IMR-90 (cell line): ENCODE results near the gene ZNF600. TPM values are rescaled to one million over a fixed set of nuclear protein-coding genes. Genes with fewer than 3 reads are reported as not detected.

Experiments
- ATAC-seq: fragments of 200-7000 bp; cut with Tn5 transposase; 2 replicates; pipeline ENCODE4 v1.9.1; 2020; ENCODE audit warnings: low read depth, mild to moderate bottlenecking, moderate library complexity
- BruUV-seq: library from RNA; stranded (reverse); fragments of 400-500 nt; replicated peaks from 2 replicates; lab custom pipeline; 2021; lab: Mats Ljungman, UMichigan
- CTCF ChIA-PET: fragments of 300-600 bp; formaldehyde crosslinking; extraction: SDS; loops from one replicate; lab custom pipeline; 2021; ENCODE audit warnings: antibody characterized with exemption; lab: Yijun Ruan, JAX
- POLR2A ChIA-PET: fragments of 300-600 bp; sonication (Branson Sonifier 250); formaldehyde crosslinking; loops from one replicate; lab custom pipeline; 2022; ENCODE audit warnings: antibody characterized with exemption; ENCODE audit not compliant: unreplicated experiment; lab: Charles Lee
- DNase-seq: peaks from one replicate; pipeline ENCODE4 v3.0.0; 2013
- H2AFZ ChIP-seq: replicated peaks from 2 replicates; pipeline ENCODE3; 2013; ENCODE audit warnings: low read length, mild to moderate bottlenecking; ENCODE audit not compliant: poor library complexity
- H2AK5ac ChIP-seq: 2 replicates; pipeline ENCODE4 v1.6.1; 2013; ENCODE audit warnings: low read depth, low read length, inconsistent platforms
- H2AK9ac ChIP-seq: replicated peaks from 2 replicates; pipeline ENCODE3; 2013; ENCODE audit warnings: mild to moderate bottlenecking, low read depth, low read length, moderate library complexity; ENCODE audit not compliant: poor library complexity
- H2BK120ac ChIP-seq: 2 replicates; pipeline ENCODE4 v1.6.1; 2013; ENCODE audit warnings: low read depth, low read length, inconsistent platforms
- H2BK15ac ChIP-seq: 3 replicates; pipeline ENCODE4 v1.6.1; 2013; ENCODE audit warnings: low read depth, low read length, inconsistent platforms
- H2BK20ac ChIP-seq: 2 replicates; pipeline ENCODE4 v1.6.1; 2013; ENCODE audit warnings: low read depth, mild to moderate bottlenecking, inconsistent platforms, low read length, moderate library complexity
- H2BK5ac ChIP-seq: 2 replicates; pipeline ENCODE4 v1.6.1; 2013; ENCODE audit warnings: mild to moderate bottlenecking, low read depth, low read length, inconsistent platforms; ENCODE audit not compliant: poor library complexity, severe bottlenecking
- H3K14ac ChIP-seq: replicated peaks from 2 replicates; pipeline ENCODE4 v1.6.1; 2013; ENCODE audit warnings: low read depth, low read length, inconsistent platforms
- H3K18ac ChIP-seq: 2 replicates; pipeline ENCODE4 v1.6.1; 2013; ENCODE audit warnings: low read depth, low read length, control low read depth
- H3K23ac ChIP-seq: 2 replicates; pipeline ENCODE4 v1.6.1; 2013; ENCODE audit warnings: low read depth, low read length, inconsistent platforms
- H3K27ac ChIP-seq: 2 replicates; pipeline ENCODE4 v1.5.1; 2013; ENCODE audit warnings: mild to moderate bottlenecking, control low read depth, low read length; ENCODE audit not compliant: insufficient read depth
- H3K27me3 ChIP-seq: 2 replicates; pipeline ENCODE4 v1.6.1; 2013; ENCODE audit warnings: low read length; ENCODE audit not compliant: control insufficient read depth, insufficient read depth
- H3K36me3 ChIP-seq: 2 replicates; pipeline ENCODE4 v1.6.1; 2013; ENCODE audit warnings: low read length, mixed read lengths; ENCODE audit not compliant: control insufficient read depth, insufficient read depth
- H3K4ac ChIP-seq: 2 replicates; pipeline ENCODE4 v1.6.1; 2013; ENCODE audit warnings: low read depth, low read length, inconsistent platforms
- H3K4me1 ChIP-seq: 2 replicates; pipeline ENCODE4 v1.6.1; 2013; ENCODE audit warnings: low read length, mixed read lengths; ENCODE audit not compliant: control insufficient read depth, insufficient read depth
- H3K4me2 ChIP-seq: 2 replicates; pipeline ENCODE4 v1.6.1; 2013; ENCODE audit warnings: low read depth, mild to moderate bottlenecking, control low read depth, low read length, moderate library complexity
- H3K4me3 ChIP-seq: 2 replicates; pipeline ENCODE4 v1.5.1; 2013; ENCODE audit warnings: low read depth, mild to moderate bottlenecking, control low read depth, low read length, moderate library complexity; ENCODE audit not compliant: insufficient read depth
- H3K56ac ChIP-seq: 2 replicates; pipeline ENCODE4 v1.6.1; 2013; ENCODE audit warnings: low read length, inconsistent platforms; ENCODE audit not compliant: insufficient read depth; ENCODE audit errors: extremely low read depth
- H3K79me1 ChIP-seq, 2 experiments: 2 replicates each; pipeline ENCODE4 v1.6.1; 2013; ENCODE audit warnings: low read length in 2 of 2, inconsistent platforms in 1 of 2, low read depth in 1 of 2
- H3K9ac ChIP-seq: 2 replicates; pipeline ENCODE4 v1.6.1; 2013; ENCODE audit warnings: low read depth, low read length, control low read depth
- H3K9me1 ChIP-seq: 2 replicates; pipeline ENCODE4 v1.6.1; 2013; ENCODE audit warnings: low read length, inconsistent platforms; ENCODE audit not compliant: insufficient read depth
- H3K9me3 ChIP-seq: 2 replicates; pipeline ENCODE4 v1.6.1; 2013; ENCODE audit warnings: low read length; ENCODE audit not compliant: control insufficient read depth, insufficient read depth
- H4K20me1 ChIP-seq: 2 replicates; pipeline ENCODE4 v1.6.1; 2013; ENCODE audit warnings: low read length, inconsistent platforms; ENCODE audit not compliant: insufficient read depth
- H4K5ac ChIP-seq: 2 replicates; pipeline ENCODE4 v1.6.1; 2013; ENCODE audit warnings: mild to moderate bottlenecking, low read depth, low read length, control low read depth
- H4K8ac ChIP-seq, 2 experiments: 2 replicates each; pipeline ENCODE4 v1.6.1; 2013; ENCODE audit warnings: low read depth in 2 of 2, low read length in 2 of 2, control low read depth in 1 of 2, inconsistent platforms in 1 of 2
- H4K91ac ChIP-seq: 2 replicates; pipeline ENCODE4 v1.6.1; 2013; ENCODE audit warnings: low read depth, low read length, inconsistent platforms; ENCODE audit not compliant: insufficient read depth
- CEBPB ChIP-seq: IDR thresholded peaks from 2 replicates; pipeline ENCODE4 v1.6.1; 2012; ENCODE audit warnings: low read depth, low read length, improper control_type of control experiment
- CHD1 ChIP-seq: IDR thresholded peaks from 2 replicates; pipeline ENCODE4 v1.6.1; 2012; ENCODE audit warnings: low read depth, low read length, improper control_type of control experiment
- MXI1 ChIP-seq: IDR thresholded peaks from 2 replicates; pipeline ENCODE4 v1.6.1; 2012; ENCODE audit warnings: low read depth, mild to moderate bottlenecking, low read length, moderate library complexity, borderline replicate concordance
- NFE2L2 ChIP-seq: fragments of 150-350 bp; IDR thresholded peaks from 2 replicates; pipeline ENCODE4 v1.6.1; 2016; ENCODE audit warnings: low read depth, mild to moderate bottlenecking, low read length
- POLR2A ChIP-seq: IDR thresholded peaks from 2 replicates; pipeline ENCODE4 v1.6.1; 2012; ENCODE audit warnings: mild to moderate bottlenecking, low read depth, low read length
- WGBS, 2 experiments: methylation state at CpG; one replicate each; pipeline versions ENCODE4 v1.1.5 to v1.1.7; 2013; ENCODE audit warnings: missing lambda C conversion rate in 2 of 2; ENCODE audit not compliant: insufficient read length in 1 of 2; ENCODE audit errors: extremely low coverage in 2 of 2; 5-methylcytosine and 5-hydroxymethylcytosine counted together
- dilution Hi-C: fragments of 300-500 bp; cut with HindIII; formaldehyde crosslinking; loops from one replicate; pipeline ENCODE4 v1.14.3; 2018; ENCODE audit warnings: low sequenced_read_pairs; ENCODE audit not compliant: unreplicated experiment
- in situ Hi-C: fragments of 300-500 bp; cut with MboI; formaldehyde crosslinking; loops from 3 replicates; pipeline ENCODE4 v1.14.3; 2019; ENCODE audit warnings: low sequenced_read_pairs, inconsistent platforms, mixed read lengths
- intact Hi-C: fragments of 100-400 bp; cut with micrococcal nuclease; formaldehyde crosslinking; loops from 2 replicates; pipeline ENCODE4 v1.10.0; 2022
- polyA plus RNA-seq, 3 experiments: library from polyadenylated mRNA; depleted of rRNA; stranded (reverse); fragments of >200 nt; gene quantifications; 2 replicates each; pipeline ENCODE4 v1.2.3, GENCODE V29; 2012; ENCODE audit warnings: low replicate concordance in 1 of 3
- total RNA-seq: library from RNA; depleted of rRNA; stranded (reverse); fragments of >200 nt; gene quantifications from 2 replicates; pipeline ENCODE4 v1.2.3, GENCODE V29; 2012
- TF ChIP-seq, protein P1 (sequence below): conservative IDR thresholded peaks from 2 replicates; pipeline ENCODE4 v1.5.1; 2012; ENCODE audit warnings: mild to moderate bottlenecking, low read depth, low read length, improper control_type of control experiment

The ZNF600 gene
- total and polyA plus RNA-seq, 2 of the 4 experiments (the other 2 are of a cell fraction): 4.0 to 4.1 TPM

DNA sequence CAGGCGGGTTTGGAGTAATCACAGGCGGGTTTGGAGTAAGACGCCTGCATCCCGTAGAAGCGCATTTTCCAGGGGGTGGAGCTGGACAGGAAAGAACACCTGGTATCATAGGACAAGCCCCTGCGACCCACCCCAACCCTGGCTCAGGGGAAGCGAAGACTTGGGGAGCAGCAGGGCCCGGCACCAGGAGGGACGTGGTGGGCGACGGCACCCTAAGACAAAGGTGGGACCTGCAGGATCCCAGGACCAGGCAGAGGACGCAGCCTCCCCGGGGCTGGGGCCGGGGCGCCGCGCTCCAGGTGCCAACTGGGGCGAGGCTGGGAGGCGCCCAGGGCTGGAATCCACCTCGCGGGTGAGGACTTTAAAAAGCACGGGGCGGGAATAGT, 520 bp downstream of the ZNF600 start:
- H2BK15ac ChIP-seq: no peak overlapping the region
- no peaks in the 10 kb centered on the region for H3K27me3 ChIP-seq
- H3K36me3 ChIP-seq: no peaks in the 10 kb centered on the region
- TF ChIP-seq CHD1 (no peak), CEBPB (no peak), POLR2A (no peak), NFE2L2 (no peak), MXI1 (no peak)
- TF ChIP-seq, protein P1, sequence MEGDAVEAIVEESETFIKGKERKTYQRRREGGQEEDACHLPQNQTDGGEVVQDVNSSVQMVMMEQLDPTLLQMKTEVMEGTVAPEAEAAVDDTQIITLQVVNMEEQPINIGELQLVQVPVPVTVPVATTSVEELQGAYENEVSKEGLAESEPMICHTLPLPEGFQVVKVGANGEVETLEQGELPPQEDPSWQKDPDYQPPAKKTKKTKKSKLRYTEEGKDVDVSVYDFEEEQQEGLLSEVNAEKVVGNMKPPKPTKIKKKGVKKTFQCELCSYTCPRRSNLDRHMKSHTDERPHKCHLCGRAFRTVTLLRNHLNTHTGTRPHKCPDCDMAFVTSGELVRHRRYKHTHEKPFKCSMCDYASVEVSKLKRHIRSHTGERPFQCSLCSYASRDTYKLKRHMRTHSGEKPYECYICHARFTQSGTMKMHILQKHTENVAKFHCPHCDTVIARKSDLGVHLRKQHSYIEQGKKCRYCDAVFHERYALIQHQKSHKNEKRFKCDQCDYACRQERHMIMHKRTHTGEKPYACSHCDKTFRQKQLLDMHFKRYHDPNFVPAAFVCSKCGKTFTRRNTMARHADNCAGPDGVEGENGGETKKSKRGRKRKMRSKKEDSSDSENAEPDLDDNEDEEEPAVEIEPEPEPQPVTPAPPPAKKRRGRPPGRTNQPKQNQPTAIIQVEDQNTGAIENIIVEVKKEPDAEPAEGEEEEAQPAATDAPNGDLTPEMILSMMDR: no peak
- ATAC-seq: peak; percentile 12
- 0 out of 2 replicates have a peak overlapping the region, but pooled peaks have one; percentile 83 for H3K23ac ChIP-seq
- H4K91ac ChIP-seq: no peak overlapping the region; the same call in 1 of the 2 replicates
- in situ Hi-C loops (no loop called here), intact Hi-C loops (loop anchor here (5.0 kb wide), 1 partner anchor 176 kb away; the partner anchor contains the start of gene ZNF816), dilution Hi-C loops (no loop called here)
- 0 out of 2 replicates have a peak, but pooled peaks cover 1% of the 10 kb centered on the region for H3K4me1 ChIP-seq
- H2BK120ac ChIP-seq: no peak overlapping the region
- H3K4me2 ChIP-seq: peak overlapping the region; percentile 85
- no peak overlapping the region for H3K56ac ChIP-seq
- peak overlapping the region; percentile 89 for H2AK9ac ChIP-seq
- H3K27ac ChIP-seq: no peak overlapping the region
- H3K4ac ChIP-seq: no peak overlapping the region
- no peak overlapping the region for H2BK20ac ChIP-seq
- no TSS peak for BruUV-seq
- 8% methylated on average over 6 of the region's 23 CpGs; no CpG with 5 or more reads in 1 of the 2 experiments for WGBS, 2 experiments
- H2AFZ ChIP-seq: peak overlapping the region; percentile 97
- no peak overlapping the region; the same call in 1 of the 2 replicates for H2AK5ac ChIP-seq
- H4K20me1 ChIP-seq: no peaks in the 10 kb centered on the region
- no peak overlapping the region; the same call in 1 of the 2 replicates for H3K18ac ChIP-seq
- POLR2A ChIA-PET: no interaction called here
- CTCF ChIA-PET: no interaction called here
- peak overlapping the region; percentile 84 for H3K9ac ChIP-seq
- H3K79me1 ChIP-seq: no peaks in the 10 kb centered on the region; a peak in 1 of 4 replicates
- no peak overlapping the region for H3K14ac ChIP-seq
- no peak overlapping the region for H4K5ac ChIP-seq
- peak overlapping the region; percentile 86 for H3K4me3 ChIP-seq
- no peak for DNase-seq
- H3K9me1 ChIP-seq: no peaks in the 10 kb centered on the region
- peak overlapping the region; percentile 55 to 81; a peak in 3 of 4 replicates for H4K8ac ChIP-seq
- H3K9me3 ChIP-seq: peaks cover 4% of the 10 kb centered on the region; the same call in 1 of the 2 replicates
- no peak overlapping the region for H2BK5ac ChIP-seq
